HUES48 (cell line): ENCODE results near the gene RXRG.

ENCODE experiments used
- H3K27ac ChIP-seq: one replicate; pipeline ENCODE4 v1.7.0; 2013; ENCODE audit warnings: low read depth, low read length, inconsistent platforms
- H3K27me3 ChIP-seq: 2 replicates; pipeline ENCODE4 v1.6.1; 2013; ENCODE audit warnings: mild to moderate bottlenecking, low read length; ENCODE audit not compliant: control insufficient read depth, insufficient read depth
- H3K36me3 ChIP-seq: 2 replicates; pipeline ENCODE4 v1.6.1; 2013; ENCODE audit warnings: low read length; ENCODE audit not compliant: control insufficient read depth, insufficient read depth
- H3K4me1 ChIP-seq: 2 replicates; pipeline ENCODE4 v1.6.1; 2013; ENCODE audit warnings: mild to moderate bottlenecking, low read length; ENCODE audit not compliant: control insufficient read depth, insufficient read depth
- H3K4me3 ChIP-seq: 2 replicates; pipeline ENCODE4 v1.5.1; 2013; ENCODE audit warnings: mild to moderate bottlenecking, low read depth, low read length
- H3K9ac ChIP-seq: 2 replicates; pipeline ENCODE4 v1.6.1; 2013; ENCODE audit warnings: mild to moderate bottlenecking, low read depth, low read length, moderate library complexity
- H3K9me3 ChIP-seq: 2 replicates; pipeline ENCODE4 v1.6.1; 2013; ENCODE audit warnings: low read length; ENCODE audit not compliant: control insufficient read depth, insufficient read depth

RXRG gene

GRCh38 chr1:165369255-165369848 is 75.6 kb downstream of the RXRG start:
- Histone ChIP-seq H3K36me3 (no peaks in the 10 kb centered on the region), H3K27ac (no peak overlapping the region), H3K9ac (no peak overlapping the region), H3K27me3 (peaks cover 7% of the 10 kb centered on the region), H3K4me3 (no peak overlapping the region), H3K9me3 (no peaks in the 10 kb centered on the region), H3K4me1 (no peaks in the 10 kb centered on the region; the same call in 1 of the 2 replicates)

GRCh38 chr1:165367375-165367993 is 77.4 kb downstream of the RXRG start:
- Histone ChIP-seq H3K4me3 (no peak overlapping the region), H3K27ac (no peak overlapping the region), H3K36me3 (no peaks in the 10 kb centered on the region), H3K9ac (no peak overlapping the region), H3K9me3 (no peaks in the 10 kb centered on the region), H3K27me3 (peaks cover 9% of the 10 kb centered on the region), H3K4me1 (no peaks in the 10 kb centered on the region; the same call in 1 of the 2 replicates)

GRCh38 chr1:165365341-165365740 is 79.6 kb downstream of the RXRG start:
- Histone ChIP-seq H3K4me1 (no peaks in the 10 kb centered on the region; the same call in 1 of the 2 replicates), H3K4me3 (no peak overlapping the region), H3K9me3 (no peaks in the 10 kb centered on the region), H3K36me3 (no peaks in the 10 kb centered on the region), H3K27me3 (peaks cover 27% of the 10 kb centered on the region), H3K27ac (no peak overlapping the region), H3K9ac (no peak overlapping the region)

GRCh38 chr1:165364568-165365133 is 80.3 kb downstream of the RXRG start:
- Histone ChIP-seq H3K27me3 (peaks cover 32% of the 10 kb centered on the region), H3K36me3 (no peaks in the 10 kb centered on the region), H3K9me3 (no peaks in the 10 kb centered on the region), H3K27ac (no peak overlapping the region), H3K4me3 (no peak overlapping the region), H3K4me1 (no peaks in the 10 kb centered on the region; the same call in 1 of the 2 replicates), H3K9ac (no peak overlapping the region)

- H3K27me3 ChIP-seq, result peaks cover 99% of the 10 kb centered on the region
- H3K9me3 ChIP-seq, result no peaks in the 10 kb centered on the region
- peak overlapping the region; percentile 63 for H3K4me3 ChIP-seq
- no peak overlapping the region for H3K9ac ChIP-seq
- no peaks in the 10 kb centered on the region for H3K36me3 ChIP-seq
- no peak overlapping the region for H3K27ac ChIP-seq
- H3K4me1 ChIP-seq, result peaks cover 34% of the 10 kb centered on the region
Observed at GRCh38 chr1:165356876-165357275, 88.0 kb downstream of the RXRG start.

- Histone ChIP-seq H3K4me1 (peaks cover 41% of the 10 kb centered on the region), H3K9ac (no peak within 1 kb of the TSS), H3K4me3 (peak within 1 kb of the TSS; percentile 63), H3K9me3 (no peaks in the 10 kb centered on the region), H3K36me3 (no peaks in the 10 kb centered on the region), H3K27ac (no peak within 1 kb of the TSS), H3K27me3 (peaks cover 99% of the 10 kb centered on the region)
Observed at GRCh38 chr1:165355977-165356811, 88.7 kb downstream of the RXRG start, which contains the start of gene LMX1A. Gene LMX1A, minus strand, starts transcription at chr1:165356715. Its CDS starts 1,156 bp downstream, at chr1:165355559.

- H3K4me1 ChIP-seq, result peaks cover 49% of the 10 kb centered on the region
- peak overlapping the region; percentile 63 for H3K4me3 ChIP-seq
- H3K27me3 ChIP-seq, result peaks cover 97% of the 10 kb centered on the region
- H3K36me3 ChIP-seq, result no peaks in the 10 kb centered on the region
- H3K27ac ChIP-seq, result no peak overlapping the region
- H3K9ac ChIP-seq, result no peak overlapping the region
- no peaks in the 10 kb centered on the region for H3K9me3 ChIP-seq
Observed at GRCh38 chr1:165355139-165355976, 89.6 kb downstream of the RXRG start.

GRCh38 chr1:165354739-165355138 is 90.2 kb downstream of the RXRG start:
- Histone ChIP-seq H3K27me3 (peaks cover 98% of the 10 kb centered on the region), H3K9me3 (no peaks in the 10 kb centered on the region), H3K4me1 (peaks cover 55% of the 10 kb centered on the region), H3K27ac (no peak overlapping the region), H3K4me3 (peak overlapping the region; percentile 63), H3K36me3 (no peaks in the 10 kb centered on the region), H3K9ac (no peak overlapping the region)

GRCh38 chr1:165353731-165354671 is 90.9 kb downstream of the RXRG start:
- H3K36me3 ChIP-seq, result no peaks in the 10 kb centered on the region
- H3K4me1 ChIP-seq, result peaks cover 60% of the 10 kb centered on the region
- H3K27ac ChIP-seq, result no peak overlapping the region
- no peaks in the 10 kb centered on the region for H3K9me3 ChIP-seq
- peaks cover 98% of the 10 kb centered on the region for H3K27me3 ChIP-seq
- H3K4me3 ChIP-seq, result peak overlapping the region; percentile 63
- no peak overlapping the region for H3K9ac ChIP-seq
